HuH-7.5 (cell line): ENCODE data around the gene NIPSNAP3A.

Experiments
- DNase-seq: peaks from one replicate; pipeline ENCODE4 v3.0.0; 2011; ENCODE audit warnings: low spot score

NIPSNAP3A gene

GRCh38 chr9:104808035-104808614 is 60.6 kb downstream of the NIPSNAP3A start:
- DNase-seq: no peak
